Measurements from ENCODE around the gene KCNK18. TPM values are rescaled to one million over a fixed set of nuclear protein-coding genes. Genes with fewer than 3 reads are reported as not detected.

KCNK18 gene
- total RNA-seq, 1 experiment from 2014 or later: not detected

DNA sequence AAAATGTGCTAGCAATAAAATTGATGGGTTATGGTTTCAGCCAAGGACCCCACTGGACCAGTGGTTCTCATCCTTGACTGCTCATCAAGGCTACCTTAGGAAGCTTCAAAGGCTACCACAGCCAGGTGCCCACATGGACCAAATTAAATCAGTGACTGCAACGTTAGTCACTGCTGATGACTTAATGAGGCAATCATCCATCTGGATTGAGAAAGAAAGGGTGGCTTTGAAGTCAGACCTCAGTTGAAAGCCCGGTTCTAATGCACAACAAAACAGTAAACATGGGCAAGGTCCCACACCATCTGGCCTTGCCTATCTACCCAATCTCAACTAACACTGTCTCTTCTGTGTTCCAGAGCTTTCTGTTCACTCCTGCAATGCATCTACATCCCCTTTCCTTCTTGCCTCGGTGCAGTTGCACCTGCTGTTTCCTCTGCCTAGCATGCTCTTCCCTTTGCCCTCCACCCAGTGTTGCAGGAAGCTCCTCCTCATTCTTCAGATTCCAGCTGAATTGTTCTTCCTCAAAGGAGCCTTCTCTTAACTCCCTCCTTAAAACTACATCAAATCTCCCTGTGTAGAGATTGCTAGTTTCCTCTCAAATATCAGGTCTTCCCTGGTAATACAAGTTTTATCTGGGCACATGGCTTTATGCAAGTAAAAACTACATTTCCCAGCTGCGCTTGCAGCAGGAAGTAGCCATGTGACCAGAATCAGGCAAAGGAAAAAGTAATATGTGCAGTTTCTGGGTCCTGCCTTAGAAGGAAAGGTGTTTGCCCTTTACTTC lies 10.3 kb upstream of the KCNK18 start:
- Histone ChIP-seq H3K4me1 (ENCODE audit: insufficient read depth, low read length) (no peaks in the 10 kb centered on the region), H3K79me1 (ENCODE audit: insufficient read depth, low read depth, low read length, poor library complexity, severe bottlenecking) (no peaks in the 10 kb centered on the region), H3T11ph (ENCODE audit: low read length) (no peak overlapping the region), H2BK20ac (ENCODE audit: low read depth, low read length, poor library complexity, severe bottlenecking) (no peak overlapping the region), H3K9ac (ENCODE audit: extremely low read depth, insufficient read length, low read length) (no peak overlapping the region), H2AK5ac (ENCODE audit: insufficient read length, low read length) (no peak overlapping the region), H3K4me2 (ENCODE audit: insufficient read depth, insufficient read length, low read length) (no peak overlapping the region), H3K9me3 (ENCODE audit: control insufficient read depth, low read depth, low read length) (no peaks in the 10 kb centered on the region), H3K4ac (ENCODE audit: low read depth, low read length) (no peak overlapping the region), H2BK5ac (ENCODE audit: insufficient read length, low read length) (no peak overlapping the region), H2AFZ (ENCODE audit: low read length) (peak overlapping the region; percentile 98), H4K91ac (ENCODE audit: insufficient read length, low read depth, low read length) (no peak overlapping the region), H3K27ac (ENCODE audit: insufficient read length, low read depth, low read length) (no peak overlapping the region), H2BK15ac (ENCODE audit: low read depth, low read length) (no peak overlapping the region), H2BK12ac (ENCODE audit: insufficient read length, low read depth, low read length) (no peak overlapping the region), H4K8ac (replicated peaks; ENCODE audit: insufficient read length, low read depth, low read length) (no peak overlapping the region), H2BK120ac (ENCODE audit: low read depth, low read length, poor library complexity, severe bottlenecking) (no peak overlapping the region), H4K20me1 (ENCODE audit: control insufficient read depth, insufficient read depth, insufficient read length) (no peaks in the 10 kb centered on the region), H4K5ac (ENCODE audit: insufficient read length, low read depth, low read length) (no peak overlapping the region), H3K79me2 (ENCODE audit: insufficient read depth, low read length) (no peaks in the 10 kb centered on the region), H3K18ac (ENCODE audit: insufficient read length, low read depth, low read length) (no peak overlapping the region), H3K56ac (ENCODE audit: insufficient read length, low read depth, low read length) (no peak overlapping the region), H3K23ac (ENCODE audit: insufficient read length, low read depth, low read length) (no peak overlapping the region), H3K14ac (ENCODE audit: insufficient read depth, low read length) (no peak overlapping the region), H3K23me2 (ENCODE audit: insufficient read length, low read depth, low read length, poor library complexity, severe bottlenecking) (no peaks in the 10 kb centered on the region), H3K27me3 (ENCODE audit: insufficient read depth, low read length) (peaks cover 2% of the 10 kb centered on the region; the same call in 1 of the 2 replicates)
- no CpG with 5 or more reads among the region's 4 CpGs for WGBS (ENCODE audit: extremely low coverage, insufficient read length, low lambda C conversion rate)
- Mint-ChIP-seq H3K9me3 (peaks cover 10 to 13% of the 10 kb centered on the region in 2 experiments), H3K4me3 (no peak overlapping the region), H3K4me1 (peaks cover 3% of the 10 kb centered on the region in 2 experiments; a peak in 2 of 4 replicates), H3K27me3 (ENCODE audit: low read depth) (peaks cover 28% of the 10 kb centered on the region), H3K36me3 (ENCODE audit: insufficient read depth in 1 of 3, low read depth in 3 of 3) (peaks cover 0 to 7% (median 0%) of the 10 kb centered on the region in 3 experiments; a peak in 2 of 7 replicates), H3K27ac (no peak overlapping the region)
- TF ChIP-seq, protein P1, sequence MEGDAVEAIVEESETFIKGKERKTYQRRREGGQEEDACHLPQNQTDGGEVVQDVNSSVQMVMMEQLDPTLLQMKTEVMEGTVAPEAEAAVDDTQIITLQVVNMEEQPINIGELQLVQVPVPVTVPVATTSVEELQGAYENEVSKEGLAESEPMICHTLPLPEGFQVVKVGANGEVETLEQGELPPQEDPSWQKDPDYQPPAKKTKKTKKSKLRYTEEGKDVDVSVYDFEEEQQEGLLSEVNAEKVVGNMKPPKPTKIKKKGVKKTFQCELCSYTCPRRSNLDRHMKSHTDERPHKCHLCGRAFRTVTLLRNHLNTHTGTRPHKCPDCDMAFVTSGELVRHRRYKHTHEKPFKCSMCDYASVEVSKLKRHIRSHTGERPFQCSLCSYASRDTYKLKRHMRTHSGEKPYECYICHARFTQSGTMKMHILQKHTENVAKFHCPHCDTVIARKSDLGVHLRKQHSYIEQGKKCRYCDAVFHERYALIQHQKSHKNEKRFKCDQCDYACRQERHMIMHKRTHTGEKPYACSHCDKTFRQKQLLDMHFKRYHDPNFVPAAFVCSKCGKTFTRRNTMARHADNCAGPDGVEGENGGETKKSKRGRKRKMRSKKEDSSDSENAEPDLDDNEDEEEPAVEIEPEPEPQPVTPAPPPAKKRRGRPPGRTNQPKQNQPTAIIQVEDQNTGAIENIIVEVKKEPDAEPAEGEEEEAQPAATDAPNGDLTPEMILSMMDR (conservative IDR thresholded peaks at IDR 0.05): no peak
- DNase-seq: no peak

All from H9 (cell line).